Spleen (tissue), 11 donors: Measurements from ENCODE around the gene MEIKIN. TPM values are rescaled to one million over a fixed set of nuclear protein-coding genes. Genes with fewer than 3 reads are reported as not detected.

ENCODE experiments used
- DNase-seq: peaks from one replicate; pipeline ENCODE4 v3.0.0-alpha.2; 2020
- H3K27ac ChIP-seq, 8 donors: fragments of 200-600 bp; sonication (generic) in 7 of 8; 1 replicate in 4 of 8; 2 replicates in 4 of 8; pipeline versions ENCODE4 v1.5.0 to v1.8.0; 2016 to 2021; ENCODE audit warnings: inconsistent platforms in 4 of 8, mild to moderate bottlenecking in 4 of 8, moderate library complexity in 1 of 8
- H3K27me3 ChIP-seq, 7 donors: fragments of 200-600 bp; sonication (generic) in 6 of 7; replicated peaks in 1 of 7; 1 replicate in 4 of 7; 2 replicates in 3 of 7; pipeline versions ENCODE4 v1.5.0 to v1.8.0; 2016 to 2021; ENCODE audit warnings: inconsistent platforms in 3 of 7, mild to moderate bottlenecking in 1 of 7
- H3K36me3 ChIP-seq, 6 donors: fragments of 200-600 bp; sonication (generic) in 5 of 6; 1 replicate in 4 of 6; 2 replicates in 2 of 6; pipeline versions ENCODE4 v1.5.0 to v1.8.0; 2016 to 2021; ENCODE audit warnings: inconsistent platforms in 2 of 6
- H3K4me1 ChIP-seq, 6 donors: fragments of 200-600 bp; sonication (generic) in 5 of 6; 1 replicate in 3 of 6; 2 replicates in 3 of 6; pipeline versions ENCODE4 v1.5.0 to v1.8.0; 2016 to 2021; ENCODE audit warnings: inconsistent platforms in 3 of 6
- H3K4me3 ChIP-seq, 8 donors: fragments of 200-600 bp; sonication (generic) in 7 of 8; 1 replicate in 4 of 8; 2 replicates in 4 of 8; pipeline versions ENCODE4 v1.5.0 to v1.8.0; 2016 to 2021; ENCODE audit warnings: inconsistent platforms in 4 of 8, mild to moderate bottlenecking in 4 of 8, moderate library complexity in 2 of 8
- H3K9me3 ChIP-seq, 8 donors: fragments of 200-600 bp; sonication (generic) in 7 of 8; 1 replicate in 4 of 8; 2 replicates in 4 of 8; pipeline versions ENCODE4 v1.5.0 to v1.8.0; 2016 to 2021; ENCODE audit warnings: inconsistent platforms in 4 of 8
- POLR2A ChIP-seq, 3 donors: fragments of 450-650 bp; IDR thresholded peaks; one replicate each; pipeline ENCODE4 v1.5.1; 2017; ENCODE audit warnings: antibody characterized with exemption in 3 of 3, mild to moderate bottlenecking in 1 of 3
- POLR2AphosphoS5 ChIP-seq, 3 donors: sonication (generic); formaldehyde crosslinking; IDR thresholded peaks; one replicate each; pipeline ENCODE4 v1.5.1; 2017; ENCODE audit warnings: antibody characterized with exemption in 3 of 3
- WGBS, 5 donors: extraction: QIAGEN DNeasy Blood & Tissue Kit in 3 of 5; methylation state at CpG; one replicate each; pipeline versions ENCODE4 v1.1.5 to v1.1.7; 2013 to 2018; 5-methylcytosine and 5-hydroxymethylcytosine counted together
- intact Hi-C: fragments of 100-400 bp; cut with DNase I; formaldehyde crosslinking; loops from one replicate; pipeline ENCODE4 v1.15.0; 2023; ENCODE audit warnings: low total_unique reads
- polyA plus RNA-seq, 3 donors: library from polyadenylated mRNA; stranded (reverse); fragments of 200-250 nt; gene quantifications; one replicate each; pipeline ENCODE4 v1.2.1, GENCODE V29; 2013
- total RNA-seq, 7 donors: library from RNA; depleted of rRNA in 3 of 7; stranded (reverse); fragments of >200 nt in 3 of 7; fragmentation: NEBNext Ultra II Directional in 4 of 7; extraction: Animal tissue kit (Norgen Biotek cat#: 25700) in 4 of 7; gene quantifications; one replicate each; pipeline versions ENCODE4 v1.1.0 to v1.2.1, GENCODE V29; 2016 to 2021
- TF ChIP-seq, protein P1 (sequence below), 11 experiments: fragments of 200-600 bp in 7 of 11; fragments of 450-650 bp in 4 of 11; sonication (generic) in 4 of 11; IDR thresholded peaks in 8 of 11; conservative IDR thresholded peaks in 3 of 11; 1 replicate in 7 of 11; 2 replicates in 4 of 11; pipeline versions ENCODE4 v1.4.0 to v1.8.0; 2016 to 2021; ENCODE audit warnings: antibody characterized with exemption in 11 of 11, inconsistent platforms in 4 of 11, mild to moderate bottlenecking in 1 of 11
- donor health status: healthy with polysubstance abuse.
- donor health status: DM: no; HTN: no; CAD: no; lungs with moderate emphysema.
- donor health status: DM: no; HTN: no; CAD: no.
- donor health status: Bipolar disorder and iron deficiency.
- donor health status: healthy.
- donor health status: DM: no; HTN: no; CAD: no.
- donor health status: DM: yes; HTN: yes; CAD: no.

Gene MEIKIN
- total and polyA plus RNA-seq, 10 donors = 0.24 TPM; not detected in 9

DNA sequence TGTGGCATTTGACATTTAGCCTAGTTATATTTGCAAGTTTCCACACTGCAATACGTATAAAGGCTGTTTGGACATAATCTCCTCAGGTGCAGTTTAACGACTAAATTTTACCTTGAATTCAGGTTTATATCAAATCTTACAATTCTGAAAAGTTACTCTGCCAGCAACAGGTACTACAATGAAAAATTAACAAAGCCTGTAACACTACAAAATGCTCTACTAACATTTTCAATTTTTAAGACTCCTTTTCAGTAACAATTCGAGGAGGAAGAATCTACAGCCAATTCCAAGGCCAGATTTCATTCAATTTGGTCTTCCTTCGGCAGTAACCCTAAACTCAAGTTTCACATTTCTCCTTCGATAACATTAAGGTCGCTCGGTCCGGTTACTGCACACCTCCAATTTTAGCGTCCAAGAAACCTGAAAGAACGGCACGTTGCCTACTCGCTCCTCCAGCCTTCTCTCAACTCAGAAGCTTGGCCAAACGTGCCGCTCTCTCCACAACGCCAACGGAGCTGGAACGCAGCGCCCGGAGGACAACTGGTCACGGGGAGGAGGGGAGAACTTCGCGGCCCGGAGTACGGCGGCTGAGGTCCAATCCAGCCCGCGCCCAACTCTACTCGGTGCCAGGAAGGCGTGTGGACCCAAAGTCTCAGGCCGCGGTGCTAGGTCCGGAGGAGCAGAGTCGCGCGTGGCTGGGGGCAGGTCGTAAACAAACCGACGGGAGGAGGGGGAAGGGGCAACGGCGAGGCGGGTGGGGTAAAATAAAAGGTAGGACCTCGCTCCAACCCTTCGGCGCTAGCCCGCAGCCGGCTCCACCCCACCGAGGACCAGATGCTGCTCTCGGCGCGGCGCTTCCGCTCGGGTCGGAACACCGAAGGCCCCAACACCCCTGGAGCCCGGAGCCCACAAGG lies 149.3 kb downstream of the MEIKIN start:
- intact Hi-C loops = loop anchor here (5.0 kb wide), 1 partner anchor 159 kb away; the partner anchor contains the start of gene RAPGEF6
- H3K4me1 ChIP-seq = peaks cover 16 to 62% (median 44%) of the 10 kb centered on the region in 6 donors
- H3K9me3 ChIP-seq = no peaks in the 10 kb centered on the region
- DNase-seq = peak; percentile 93
- no peaks in the 10 kb centered on the region for H3K27me3 ChIP-seq
- H3K36me3 ChIP-seq = no peaks in the 10 kb centered on the region
- no peak for TF ChIP-seq POLR2AphosphoS5 (IDR thresholded peaks at IDR 0.05)
- WGBS, 5 donors = 0 to 1% (median 1%) methylated on average over 48 to 56 of the region's 56 CpGs
- peak overlapping the region; percentile 94 to 99 (median 99) for H3K27ac ChIP-seq
- peak overlapping the region; percentile 77 to 84 (median 81) for H3K4me3 ChIP-seq

DNA sequence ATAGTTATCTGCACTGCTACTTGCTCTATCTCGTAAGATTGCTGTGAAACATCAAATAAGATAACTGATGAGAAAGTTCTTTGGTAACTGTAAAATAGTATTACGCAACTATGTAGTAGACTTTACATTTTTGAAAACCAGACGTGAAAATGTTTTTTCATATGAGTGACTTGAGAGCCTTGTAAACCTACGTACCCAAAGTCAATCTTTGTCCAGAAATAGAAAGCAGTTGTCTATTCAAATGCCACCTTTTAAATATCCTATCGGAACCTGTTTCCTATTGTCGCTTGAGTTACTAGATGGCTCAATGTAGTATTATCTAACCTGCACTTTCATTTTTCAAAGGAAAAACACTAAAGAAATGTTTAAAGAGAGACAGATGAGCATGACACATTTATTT lies 150.2 kb downstream of the MEIKIN start:
- WGBS, 5 donors = 26 to 38% (median 32%) methylated on average over 6 of the region's 6 CpGs
- Histone ChIP-seq H3K4me1 (peaks cover 16 to 70% (median 50%) of the 10 kb centered on the region in 6 donors), H3K27ac (peak overlapping the region in 7 of 8 donors; percentile 24 to 99 (median 99)), H3K27me3 (no peaks in the 10 kb centered on the region), H3K36me3 (no peaks in the 10 kb centered on the region), H3K9me3 (no peaks in the 10 kb centered on the region), H3K4me3 (peak overlapping the region in 6 of 8 donors; percentile 77 to 84 (median 82))
- TF ChIP-seq POLR2A (IDR thresholded peaks at IDR 0.05) = no peak
- no peak for TF ChIP-seq POLR2AphosphoS5 (IDR thresholded peaks at IDR 0.05)
- TF ChIP-seq, protein P1, sequence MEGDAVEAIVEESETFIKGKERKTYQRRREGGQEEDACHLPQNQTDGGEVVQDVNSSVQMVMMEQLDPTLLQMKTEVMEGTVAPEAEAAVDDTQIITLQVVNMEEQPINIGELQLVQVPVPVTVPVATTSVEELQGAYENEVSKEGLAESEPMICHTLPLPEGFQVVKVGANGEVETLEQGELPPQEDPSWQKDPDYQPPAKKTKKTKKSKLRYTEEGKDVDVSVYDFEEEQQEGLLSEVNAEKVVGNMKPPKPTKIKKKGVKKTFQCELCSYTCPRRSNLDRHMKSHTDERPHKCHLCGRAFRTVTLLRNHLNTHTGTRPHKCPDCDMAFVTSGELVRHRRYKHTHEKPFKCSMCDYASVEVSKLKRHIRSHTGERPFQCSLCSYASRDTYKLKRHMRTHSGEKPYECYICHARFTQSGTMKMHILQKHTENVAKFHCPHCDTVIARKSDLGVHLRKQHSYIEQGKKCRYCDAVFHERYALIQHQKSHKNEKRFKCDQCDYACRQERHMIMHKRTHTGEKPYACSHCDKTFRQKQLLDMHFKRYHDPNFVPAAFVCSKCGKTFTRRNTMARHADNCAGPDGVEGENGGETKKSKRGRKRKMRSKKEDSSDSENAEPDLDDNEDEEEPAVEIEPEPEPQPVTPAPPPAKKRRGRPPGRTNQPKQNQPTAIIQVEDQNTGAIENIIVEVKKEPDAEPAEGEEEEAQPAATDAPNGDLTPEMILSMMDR (IDR thresholded peaks at IDR 0.05 in 8 of 11, conservative IDR thresholded peaks at IDR 0.05 in 3 of 11) = no peak
- no peak for DNase-seq
- intact Hi-C loops = loop anchor here (5.0 kb wide), 1 partner anchor 158 kb away; the partner anchor contains the start of gene RAPGEF6

DNA sequence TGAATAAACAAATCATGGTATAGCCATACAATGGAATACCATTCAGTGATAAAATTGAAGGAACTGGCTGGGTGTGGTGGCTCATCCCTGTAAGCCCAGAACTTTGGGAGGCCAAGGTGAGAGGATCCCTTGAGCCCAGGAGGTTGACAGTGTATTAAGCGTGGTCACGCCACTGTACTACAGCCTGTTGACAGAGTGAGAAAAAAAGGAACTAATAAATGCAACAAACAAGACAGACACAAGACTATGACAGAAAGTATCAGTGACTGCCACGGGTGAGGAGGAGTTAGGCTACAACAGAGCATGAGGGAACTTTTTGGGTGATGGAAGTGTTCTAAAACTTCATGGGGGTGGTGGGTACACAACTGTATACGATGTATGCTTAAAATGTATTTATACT lies 150.9 kb downstream of the MEIKIN start:
- H3K36me3 ChIP-seq = no peaks in the 10 kb centered on the region
- H3K4me3 ChIP-seq = peak overlapping the region in 5 of 8 donors; percentile 77 to 84 (median 80)
- DNase-seq = no peak
- H3K27ac ChIP-seq = peak overlapping the region in 6 of 8 donors; percentile 38 to 99 (median 99)
- H3K4me1 ChIP-seq = peaks cover 16 to 70% (median 55%) of the 10 kb centered on the region in 6 donors
- intact Hi-C loops = no loop called here
- 46 to 58% (median 54%) methylated on average over 4 of the region's 4 CpGs for WGBS, 5 donors
- H3K9me3 ChIP-seq = no peaks in the 10 kb centered on the region
- H3K27me3 ChIP-seq = no peaks in the 10 kb centered on the region
- TF ChIP-seq, protein P1 (IDR thresholded peaks at IDR 0.05 in 8 of 11, conservative IDR thresholded peaks at IDR 0.05 in 3 of 11) = peak in 1 of 11 experiments; percentile 23
- TF ChIP-seq POLR2AphosphoS5 (IDR thresholded peaks at IDR 0.05) (no peak), POLR2A (IDR thresholded peaks at IDR 0.05) (no peak)

DNA sequence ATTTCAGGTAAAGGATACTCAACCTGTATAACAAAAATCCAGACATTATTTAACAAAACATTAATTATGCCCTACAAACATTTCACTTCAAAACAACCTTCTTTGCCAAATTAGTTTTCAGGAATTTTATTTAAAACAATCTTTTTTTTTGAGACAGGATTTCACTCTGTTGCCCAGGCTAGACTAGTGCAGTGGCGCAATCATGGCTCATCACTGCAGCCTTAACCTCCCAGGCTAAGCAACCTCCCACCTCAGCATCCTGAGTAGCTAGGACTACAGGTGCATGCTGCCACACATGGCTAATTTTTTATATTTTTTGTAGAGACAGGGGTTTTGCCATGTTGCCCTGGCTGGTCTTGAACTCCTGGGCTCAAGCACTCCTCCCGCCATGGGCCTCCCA lies 152.6 kb downstream of the MEIKIN start:
- Histone ChIP-seq H3K4me1 (peaks cover 16 to 73% (median 55%) of the 10 kb centered on the region in 6 donors), H3K36me3 (no peaks in the 10 kb centered on the region)

More for the DNA sequence above, 152.6 kb downstream of the MEIKIN start:
- TF ChIP-seq POLR2AphosphoS5 (IDR thresholded peaks at IDR 0.05) = no peak
- TF ChIP-seq, protein P1 (IDR thresholded peaks at IDR 0.05 in 8 of 11, conservative IDR thresholded peaks at IDR 0.05 in 3 of 11) = no peak
- no peak for TF ChIP-seq POLR2A (IDR thresholded peaks at IDR 0.05)
- Histone ChIP-seq H3K27ac (no peak overlapping the region), H3K9me3 (no peaks in the 10 kb centered on the region), H3K27me3 (no peaks in the 10 kb centered on the region), H3K4me3 (no peak overlapping the region)
- 92 to 100% (median 96%) methylated on average over 2 of the region's 2 CpGs for WGBS, 5 donors
- DNase-seq = no peak
- intact Hi-C loops = no loop called here
